Lower lobe of right lung (tissue), 2 donors: ENCODE data around the gene PEX7. TPM values are rescaled to one million over a fixed set of nuclear protein-coding genes. Genes with fewer than 3 reads are reported as not detected.

Source experiments
- ATAC-seq, 2 donors: fragments of 200-7000 bp; cut with Tn5 transposase; one replicate each; pipeline ENCODE4 v1.9.1; 2020 to 2022; ENCODE audit warnings: mild to moderate bottlenecking in 2 of 2, moderate library complexity in 2 of 2
- DNase-seq: peaks from one replicate; pipeline ENCODE4 v3.0.0-alpha.2; 2020
- H3K27ac ChIP-seq: fragments of 200-600 bp; one replicate; pipeline ENCODE4 v1.8.0; 2022
- H3K27me3 ChIP-seq: fragments of 200-600 bp; one replicate; pipeline ENCODE4 v1.8.0; 2022; ENCODE audit warnings: low read depth
- H3K36me3 ChIP-seq: fragments of 200-600 bp; one replicate; pipeline ENCODE4 v1.8.0; 2022; ENCODE audit warnings: mild to moderate bottlenecking
- H3K4me1 ChIP-seq: fragments of 200-600 bp; one replicate; pipeline ENCODE4 v1.8.0; 2022
- H3K4me3 ChIP-seq: fragments of 200-600 bp; one replicate; pipeline ENCODE4 v1.8.0; 2022; ENCODE audit warnings: mild to moderate bottlenecking
- H3K9me3 ChIP-seq: fragments of 200-600 bp; one replicate; pipeline ENCODE4 v1.8.0; 2022
- intact Hi-C: fragments of 100-400 bp; cut with DNase I; formaldehyde crosslinking; loops from one replicate; pipeline ENCODE4 v1.11.0; 2022
- total RNA-seq: library from RNA; stranded (reverse); fragmentation: NEBNext Ultra II Directional; extraction: Animal tissue kit (Norgen Biotek cat#: 25700); gene quantifications from one replicate; pipeline ENCODE4 v1.2.1, GENCODE V29; 2021
- TF ChIP-seq, protein P1 (sequence below): fragments of 200-600 bp; IDR thresholded peaks from one replicate; pipeline ENCODE4 v1.8.0; 2022; ENCODE audit warnings: antibody characterized with exemption, mild to moderate bottlenecking
- donor health status: DM: no; HTN: yes; CAD: no; lungs with severe emphysema.

PEX7 gene
- total RNA-seq, 1 donor from 2014 or later: 5.6 TPM

DNA sequence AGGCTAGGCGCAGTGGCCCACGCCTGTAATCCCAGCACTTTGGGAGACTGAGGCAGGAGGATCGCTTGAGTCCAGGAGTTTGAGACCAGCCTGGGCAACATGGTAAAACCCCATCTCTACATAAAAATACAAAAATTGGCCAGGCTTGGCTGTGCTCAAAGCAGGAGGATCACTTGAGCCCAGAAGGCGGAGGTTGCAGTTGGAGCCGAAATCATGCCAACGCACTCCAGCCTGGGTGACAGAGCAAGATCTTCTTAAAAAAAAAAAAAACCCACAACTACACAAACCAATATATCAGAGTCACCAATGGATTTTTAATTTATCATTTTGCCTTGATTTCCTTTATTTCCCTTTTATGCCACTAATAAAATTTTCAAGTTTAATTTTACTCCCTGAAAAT lies 39.4 kb upstream of the PEX7 start:
- peak overlapping the region; percentile 70 for H3K27ac ChIP-seq
- no peaks in the 10 kb centered on the region for H3K36me3 ChIP-seq
- TF ChIP-seq, protein P1, sequence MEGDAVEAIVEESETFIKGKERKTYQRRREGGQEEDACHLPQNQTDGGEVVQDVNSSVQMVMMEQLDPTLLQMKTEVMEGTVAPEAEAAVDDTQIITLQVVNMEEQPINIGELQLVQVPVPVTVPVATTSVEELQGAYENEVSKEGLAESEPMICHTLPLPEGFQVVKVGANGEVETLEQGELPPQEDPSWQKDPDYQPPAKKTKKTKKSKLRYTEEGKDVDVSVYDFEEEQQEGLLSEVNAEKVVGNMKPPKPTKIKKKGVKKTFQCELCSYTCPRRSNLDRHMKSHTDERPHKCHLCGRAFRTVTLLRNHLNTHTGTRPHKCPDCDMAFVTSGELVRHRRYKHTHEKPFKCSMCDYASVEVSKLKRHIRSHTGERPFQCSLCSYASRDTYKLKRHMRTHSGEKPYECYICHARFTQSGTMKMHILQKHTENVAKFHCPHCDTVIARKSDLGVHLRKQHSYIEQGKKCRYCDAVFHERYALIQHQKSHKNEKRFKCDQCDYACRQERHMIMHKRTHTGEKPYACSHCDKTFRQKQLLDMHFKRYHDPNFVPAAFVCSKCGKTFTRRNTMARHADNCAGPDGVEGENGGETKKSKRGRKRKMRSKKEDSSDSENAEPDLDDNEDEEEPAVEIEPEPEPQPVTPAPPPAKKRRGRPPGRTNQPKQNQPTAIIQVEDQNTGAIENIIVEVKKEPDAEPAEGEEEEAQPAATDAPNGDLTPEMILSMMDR: no peak
- peaks cover 83% of the 10 kb centered on the region for H3K4me1 ChIP-seq
- no peaks in the 10 kb centered on the region for H3K27me3 ChIP-seq
- no peak overlapping the region for H3K4me3 ChIP-seq
- DNase-seq (no peak), ATAC-seq (no peak)
- H3K9me3 ChIP-seq: no peaks in the 10 kb centered on the region
- intact Hi-C loops: no loop called here

DNA sequence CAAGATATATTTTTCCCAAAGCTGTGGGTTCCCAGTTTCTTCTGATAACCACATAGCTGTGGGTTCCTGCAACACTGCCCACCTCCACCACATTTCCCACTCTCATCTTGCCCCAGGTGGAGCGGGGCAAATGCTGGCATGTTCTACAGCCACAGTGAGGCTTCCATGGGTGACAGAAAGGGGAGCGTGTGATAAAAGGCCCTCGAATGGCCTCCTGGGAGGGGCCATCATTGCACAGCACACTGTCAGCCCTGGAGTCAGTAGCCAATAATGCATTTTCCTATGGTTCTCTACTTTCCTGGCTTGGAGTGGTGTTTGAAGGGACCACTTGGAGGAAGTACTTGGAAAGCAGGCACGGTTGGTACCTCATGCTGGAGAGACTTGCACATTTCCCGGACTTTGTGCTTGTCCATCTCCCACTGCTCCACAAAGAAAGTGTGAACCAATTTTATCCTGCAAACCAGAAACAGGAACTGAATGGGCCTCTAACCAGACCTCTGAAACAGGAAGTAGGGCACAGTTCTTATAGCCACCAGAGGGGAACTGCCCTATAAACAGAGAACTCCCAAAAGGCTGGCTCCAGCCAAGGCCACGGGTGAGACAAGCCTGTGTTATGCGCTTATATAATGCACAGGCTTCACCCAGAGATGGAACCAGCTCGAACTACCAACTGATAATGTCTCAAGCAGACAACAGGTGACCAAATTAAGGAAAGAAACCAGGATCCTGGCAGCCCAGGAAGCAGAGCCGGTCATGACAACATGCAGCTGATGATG lies 38.7 kb upstream of the PEX7 start:
- Histone ChIP-seq H3K27me3 (no peaks in the 10 kb centered on the region), H3K4me3 (peak overlapping the region; percentile 41), H3K4me1 (peaks cover 89% of the 10 kb centered on the region), H3K36me3 (no peaks in the 10 kb centered on the region), H3K9me3 (no peaks in the 10 kb centered on the region), H3K27ac (peak overlapping the region; percentile 70)
- intact Hi-C loops: no loop called here
- ATAC-seq (peak; percentile 79 to 89), DNase-seq (peak; percentile 69)
- TF ChIP-seq, protein P1: no peak

DNA sequence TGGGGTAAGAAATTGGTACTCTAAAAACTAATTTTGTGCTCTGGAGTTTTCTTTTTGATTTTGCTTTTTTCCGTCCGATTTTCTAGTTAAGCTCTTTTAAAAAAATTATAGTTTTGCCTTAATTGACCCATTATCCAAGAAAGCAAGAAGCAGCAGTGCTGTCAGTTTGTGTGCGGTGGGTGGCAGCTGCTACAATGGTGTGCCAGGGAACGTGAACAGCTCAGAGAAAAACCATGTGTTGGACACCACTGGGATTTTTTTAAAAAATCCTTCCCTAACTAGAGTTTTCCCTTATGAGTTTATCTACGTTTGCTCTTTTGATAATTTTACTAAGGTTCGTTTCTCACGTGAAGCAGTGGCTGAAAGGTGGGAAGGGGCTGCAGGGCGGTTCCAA lies 38.1 kb upstream of the PEX7 start:
- Histone ChIP-seq H3K27ac (peak overlapping the region; percentile 70), H3K4me3 (peak overlapping the region; percentile 41), H3K27me3 (no peaks in the 10 kb centered on the region), H3K9me3 (no peaks in the 10 kb centered on the region), H3K4me1 (peaks cover 94% of the 10 kb centered on the region), H3K36me3 (no peaks in the 10 kb centered on the region)
- TF ChIP-seq, protein P1: no peak
- DNase-seq (no peak), ATAC-seq (no peak)
- intact Hi-C loops: no loop called here

DNA sequence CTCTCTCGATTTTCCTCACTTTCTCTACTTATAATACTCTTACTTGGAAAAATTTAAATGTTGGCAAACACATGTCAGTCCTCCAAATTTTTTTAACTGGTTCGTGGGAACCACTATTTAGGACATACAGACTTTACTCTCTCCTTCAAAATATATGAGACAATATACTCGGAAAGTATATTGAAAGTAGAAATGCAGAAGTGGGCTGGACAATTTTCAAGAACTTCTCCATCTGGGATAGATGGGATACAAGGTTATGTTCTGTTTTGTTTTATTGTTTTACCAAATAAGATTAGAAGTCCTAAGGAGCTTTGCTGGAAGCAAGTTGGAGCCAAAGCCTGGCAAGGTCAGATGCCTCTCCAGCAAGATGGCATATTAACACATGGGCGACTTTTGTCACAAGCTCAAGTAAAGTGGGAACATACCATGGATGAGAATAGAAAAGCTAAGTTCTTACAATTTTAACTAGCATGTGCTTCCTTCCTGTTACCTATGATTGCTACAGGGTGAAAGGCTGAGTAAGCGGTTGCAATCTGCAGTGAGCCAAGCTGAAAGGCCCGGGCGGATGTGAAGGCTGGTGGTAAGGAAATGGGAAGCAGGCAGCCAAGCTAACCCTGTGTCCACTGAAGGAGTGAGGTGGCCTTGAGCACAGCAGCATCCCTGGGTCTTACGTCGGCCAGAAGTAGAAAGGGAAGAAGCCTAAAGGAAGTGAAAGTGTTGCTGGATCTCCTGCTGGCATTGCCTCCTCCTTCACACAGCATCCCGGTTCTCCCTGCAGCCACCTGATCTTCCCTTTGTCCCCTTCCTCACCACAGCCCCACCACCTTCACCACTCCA lies 37.3 kb upstream of the PEX7 start:
- H3K27me3 ChIP-seq: no peaks in the 10 kb centered on the region
- H3K4me3 ChIP-seq: peak overlapping the region; percentile 41
- H3K9me3 ChIP-seq: no peaks in the 10 kb centered on the region
- peak; percentile 85 for DNase-seq
- TF ChIP-seq, protein P1: no peak
- H3K4me1 ChIP-seq: peaks cover 94% of the 10 kb centered on the region
- intact Hi-C loops: no loop called here
- peak overlapping the region; percentile 70 for H3K27ac ChIP-seq
- ATAC-seq: peak; percentile 57 to 79
- no peaks in the 10 kb centered on the region for H3K36me3 ChIP-seq

DNA sequence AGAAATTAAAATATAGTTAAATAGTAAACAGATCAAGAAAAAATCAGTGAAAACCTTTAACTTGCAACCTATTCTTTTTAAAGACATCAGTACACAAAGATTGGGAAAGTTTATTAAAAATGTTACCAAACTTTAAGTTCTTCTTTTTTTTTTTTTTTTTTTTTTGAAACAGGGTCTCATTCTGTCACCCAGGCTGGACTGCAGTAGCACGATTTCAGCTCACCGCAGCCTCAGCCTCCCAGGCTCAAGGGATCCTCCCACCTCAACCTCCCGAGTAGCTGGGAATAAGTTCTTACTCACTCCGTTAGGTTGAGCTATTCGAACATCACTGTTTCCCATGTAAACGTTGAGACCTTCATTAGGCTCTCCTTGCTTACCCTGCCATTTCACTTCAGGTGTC lies 35.7 kb upstream of the PEX7 start:
- intact Hi-C loops: no loop called here
- TF ChIP-seq, protein P1: no peak
- Histone ChIP-seq H3K9me3 (no peaks in the 10 kb centered on the region), H3K27ac (peak overlapping the region; percentile 63), H3K4me3 (no peak overlapping the region), H3K4me1 (peaks cover 81% of the 10 kb centered on the region), H3K27me3 (no peaks in the 10 kb centered on the region), H3K36me3 (no peaks in the 10 kb centered on the region)
- DNase-seq (peak; percentile 48), ATAC-seq (no peak)
